Right atrium auricular region (tissue), 2 donors: Measurements from ENCODE around the gene CTSL. TPM values are rescaled to one million over a fixed set of nuclear protein-coding genes. Genes with fewer than 3 reads are reported as not detected.

Experiments used
- DNase-seq: peaks from one replicate; pipeline ENCODE4 v3.0.0-alpha.2; 2019; ENCODE audit warnings: low spot score
- H3K27ac ChIP-seq, 2 donors: fragments of 200-600 bp; sonication (generic); 1 replicate in 1 of 2; 2 replicates in 1 of 2; pipeline ENCODE4 v1.5.1; 2016 to 2019
- H3K27me3 ChIP-seq, 2 donors: fragments of 200-600 bp; sonication (generic); one replicate each; pipeline versions ENCODE4 v1.5.1 to v1.6.0; 2017 to 2019
- H3K36me3 ChIP-seq: fragments of 200-600 bp; sonication (generic); one replicate; pipeline ENCODE4 v1.5.1; 2016
- H3K4me1 ChIP-seq, 2 donors: fragments of 200-600 bp; sonication (generic); one replicate each; pipeline versions ENCODE4 v1.5.1 to v1.6.0; 2017 to 2019
- H3K4me3 ChIP-seq, 2 donors: fragments of 200-600 bp; sonication (generic); 1 replicate in 1 of 2; 2 replicates in 1 of 2; pipeline ENCODE4 v1.5.1; 2017 to 2019; ENCODE audit warnings: mild to moderate bottlenecking in 1 of 2, moderate library complexity in 1 of 2
- H3K9me3 ChIP-seq, 2 donors: fragments of 200-600 bp; sonication (generic); one replicate each; pipeline ENCODE4 v1.5.1; 2019
- total RNA-seq, 2 donors: library from RNA; depleted of rRNA; stranded (reverse); fragments of >200 nt; gene quantifications; one replicate each; pipeline ENCODE4 v1.1.0, GENCODE V29; 2016
- TF ChIP-seq, protein P1 (sequence below), 2 donors: fragments of 200-600 bp; sonication (generic); IDR thresholded peaks; one replicate each; pipeline ENCODE4 v1.5.1; 2019; ENCODE audit warnings: antibody characterized with exemption in 2 of 2

The CTSL gene
- total RNA-seq: 100 to 1,000 TPM; 122 to 169 TPM

DNA sequence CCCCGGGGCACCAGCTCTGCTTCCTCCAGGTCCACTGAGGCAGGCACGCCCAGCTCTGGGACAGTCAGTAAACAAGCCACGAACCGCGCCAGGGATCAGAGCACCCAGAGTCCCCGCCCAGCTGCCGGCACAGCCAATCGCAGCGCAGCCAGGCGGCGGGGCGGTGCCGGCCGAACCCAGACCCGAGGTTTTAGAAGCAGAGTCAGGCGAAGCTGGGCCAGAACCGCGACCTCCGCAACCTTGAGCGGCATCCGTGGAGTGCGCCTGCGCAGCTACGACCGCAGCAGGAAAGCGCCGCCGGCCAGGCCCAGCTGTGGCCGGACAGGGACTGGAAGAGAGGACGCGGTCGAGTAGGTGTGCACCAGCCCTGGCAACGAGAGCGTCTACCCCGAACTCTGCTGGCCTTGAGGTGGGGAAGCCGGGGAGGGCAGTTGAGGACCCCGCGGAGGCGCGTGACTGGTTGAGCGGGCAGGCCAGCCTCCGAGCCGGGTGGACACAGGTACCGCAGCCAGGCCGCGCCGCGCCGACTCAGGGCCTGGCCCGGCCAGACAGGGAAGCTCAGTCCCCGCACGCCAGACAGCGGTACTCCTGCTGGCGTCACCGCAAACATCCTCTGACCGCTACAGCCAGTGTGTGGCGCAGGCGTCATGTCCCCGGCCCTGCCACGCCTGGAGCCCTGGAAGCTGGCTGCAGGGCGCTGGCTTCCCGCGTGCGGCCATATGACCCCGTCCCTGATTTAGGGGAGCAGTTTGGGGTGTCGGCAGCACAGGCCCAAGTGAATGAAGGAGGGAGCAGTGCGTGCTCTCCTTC lies at the start of gene CTSL:
CTSL (plus strand) TSS at position 220 of the 810 bp plus-strand sequence. CDS start 1,485 bp downstream, outside the sequence.
- TF ChIP-seq, protein P1, sequence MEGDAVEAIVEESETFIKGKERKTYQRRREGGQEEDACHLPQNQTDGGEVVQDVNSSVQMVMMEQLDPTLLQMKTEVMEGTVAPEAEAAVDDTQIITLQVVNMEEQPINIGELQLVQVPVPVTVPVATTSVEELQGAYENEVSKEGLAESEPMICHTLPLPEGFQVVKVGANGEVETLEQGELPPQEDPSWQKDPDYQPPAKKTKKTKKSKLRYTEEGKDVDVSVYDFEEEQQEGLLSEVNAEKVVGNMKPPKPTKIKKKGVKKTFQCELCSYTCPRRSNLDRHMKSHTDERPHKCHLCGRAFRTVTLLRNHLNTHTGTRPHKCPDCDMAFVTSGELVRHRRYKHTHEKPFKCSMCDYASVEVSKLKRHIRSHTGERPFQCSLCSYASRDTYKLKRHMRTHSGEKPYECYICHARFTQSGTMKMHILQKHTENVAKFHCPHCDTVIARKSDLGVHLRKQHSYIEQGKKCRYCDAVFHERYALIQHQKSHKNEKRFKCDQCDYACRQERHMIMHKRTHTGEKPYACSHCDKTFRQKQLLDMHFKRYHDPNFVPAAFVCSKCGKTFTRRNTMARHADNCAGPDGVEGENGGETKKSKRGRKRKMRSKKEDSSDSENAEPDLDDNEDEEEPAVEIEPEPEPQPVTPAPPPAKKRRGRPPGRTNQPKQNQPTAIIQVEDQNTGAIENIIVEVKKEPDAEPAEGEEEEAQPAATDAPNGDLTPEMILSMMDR (IDR thresholded peaks at IDR 0.05): peak in 1 of 2 donors; percentile 44
- peaks cover 38% of the 10 kb centered on the region for H3K36me3 ChIP-seq
- H3K4me1 ChIP-seq: peaks cover 0 to 42% of the 10 kb centered on the region in 2 donors
- H3K27ac ChIP-seq: peak within 1 kb of the TSS; percentile 91 to 96
- H3K9me3 ChIP-seq: no peaks in the 10 kb centered on the region
- peak within 1 kb of the TSS; percentile 63 to 71 for H3K4me3 ChIP-seq
- H3K27me3 ChIP-seq: no peaks in the 10 kb centered on the region
- DNase-seq: peak; percentile 98

DNA sequence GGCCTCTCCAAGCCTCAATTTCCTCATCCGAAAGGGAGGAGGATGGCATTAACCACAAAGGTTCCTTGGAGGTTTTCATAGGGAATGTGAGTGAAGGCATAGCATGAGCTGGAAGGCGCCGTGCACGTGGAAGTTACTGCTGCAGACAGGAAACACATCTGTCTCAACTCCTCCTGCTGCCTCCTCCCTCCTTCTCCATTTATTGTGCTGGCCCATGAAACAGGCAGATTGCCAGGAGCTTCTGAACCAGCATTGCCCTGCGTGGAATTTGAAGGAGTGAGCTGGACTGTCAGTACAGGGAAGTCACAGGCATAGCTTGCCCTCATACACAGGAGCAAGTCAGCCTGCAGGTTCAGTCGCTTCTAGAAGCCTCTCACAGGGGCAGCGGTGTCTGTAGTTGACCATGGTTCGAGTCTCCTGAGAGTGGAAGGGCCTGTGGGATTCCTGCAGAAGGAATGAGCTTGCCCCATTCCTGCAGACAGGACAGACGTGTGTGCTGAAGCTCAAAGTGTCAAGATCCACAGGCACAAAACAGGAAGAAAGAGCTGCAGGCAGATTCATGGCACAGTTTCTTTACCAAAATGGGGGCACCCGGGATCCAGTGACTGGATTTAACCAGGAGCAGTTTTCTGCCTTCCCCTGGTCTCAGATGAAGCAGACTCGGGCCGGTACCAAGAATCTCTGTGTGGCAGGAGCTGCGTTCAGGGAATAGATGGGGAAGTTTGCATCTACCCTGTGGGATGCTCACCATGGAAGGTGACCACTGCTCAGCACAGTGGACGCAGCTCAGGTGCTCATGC lies 48.7 kb upstream of the CTSL start:
- TF ChIP-seq, protein P1 (IDR thresholded peaks at IDR 0.05): no peak
- H3K27ac ChIP-seq: no peak overlapping the region

DNA sequence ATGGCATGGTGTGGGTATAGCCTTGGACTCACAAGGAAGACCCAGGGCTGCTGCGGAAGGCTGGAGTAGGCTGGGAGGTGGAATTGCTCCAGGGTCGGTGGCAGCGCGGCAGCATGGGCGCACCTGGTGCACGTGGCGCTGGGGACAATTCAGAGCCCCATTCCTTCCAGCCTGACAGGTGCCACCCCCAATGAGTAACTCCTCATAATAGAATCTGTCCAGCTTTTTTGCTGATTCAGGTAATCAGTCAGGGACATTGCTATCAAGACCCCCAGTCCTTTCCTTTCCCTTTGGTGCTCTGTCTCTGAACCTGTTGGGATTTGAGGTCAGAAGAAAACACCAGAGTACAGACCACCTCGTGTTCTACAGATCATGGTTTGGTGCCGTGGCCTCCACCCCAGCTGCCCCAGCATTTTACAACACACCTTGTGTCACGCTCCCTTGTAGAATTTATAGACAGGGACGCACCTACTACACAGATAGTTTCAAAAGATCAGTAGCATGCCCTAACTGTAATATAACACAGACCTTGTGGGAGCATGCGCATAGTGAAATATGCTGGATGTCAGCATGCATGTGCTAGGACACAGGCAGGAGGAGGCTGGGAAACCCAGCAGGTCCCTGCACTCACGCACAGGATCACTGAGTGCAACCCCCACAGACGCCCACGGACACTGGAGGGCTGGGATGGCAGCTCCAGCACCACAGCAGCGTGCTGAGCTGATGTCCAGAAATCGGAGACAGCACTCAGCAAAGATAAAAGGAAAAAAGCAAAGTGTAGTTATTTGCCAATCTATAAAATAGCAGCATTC lies 47.9 kb upstream of the CTSL start:
- Histone ChIP-seq H3K4me1 (peaks cover 0 to 12% of the 10 kb centered on the region in 2 donors), H3K9me3 (no peaks in the 10 kb centered on the region), H3K4me3 (no peak overlapping the region), H3K27me3 (no peaks in the 10 kb centered on the region), H3K36me3 (no peaks in the 10 kb centered on the region), H3K27ac (no peak overlapping the region)
- TF ChIP-seq, protein P1 (IDR thresholded peaks at IDR 0.05): no peak
- peak; percentile 38 for DNase-seq

More for the DNA sequence above, 48.7 kb upstream of the CTSL start:
- peak; percentile 59 for DNase-seq
- Histone ChIP-seq H3K4me3 (no peak overlapping the region), H3K9me3 (no peaks in the 10 kb centered on the region), H3K4me1 (peaks cover 0 to 12% of the 10 kb centered on the region in 2 donors), H3K27me3 (no peaks in the 10 kb centered on the region), H3K36me3 (no peaks in the 10 kb centered on the region)

DNA sequence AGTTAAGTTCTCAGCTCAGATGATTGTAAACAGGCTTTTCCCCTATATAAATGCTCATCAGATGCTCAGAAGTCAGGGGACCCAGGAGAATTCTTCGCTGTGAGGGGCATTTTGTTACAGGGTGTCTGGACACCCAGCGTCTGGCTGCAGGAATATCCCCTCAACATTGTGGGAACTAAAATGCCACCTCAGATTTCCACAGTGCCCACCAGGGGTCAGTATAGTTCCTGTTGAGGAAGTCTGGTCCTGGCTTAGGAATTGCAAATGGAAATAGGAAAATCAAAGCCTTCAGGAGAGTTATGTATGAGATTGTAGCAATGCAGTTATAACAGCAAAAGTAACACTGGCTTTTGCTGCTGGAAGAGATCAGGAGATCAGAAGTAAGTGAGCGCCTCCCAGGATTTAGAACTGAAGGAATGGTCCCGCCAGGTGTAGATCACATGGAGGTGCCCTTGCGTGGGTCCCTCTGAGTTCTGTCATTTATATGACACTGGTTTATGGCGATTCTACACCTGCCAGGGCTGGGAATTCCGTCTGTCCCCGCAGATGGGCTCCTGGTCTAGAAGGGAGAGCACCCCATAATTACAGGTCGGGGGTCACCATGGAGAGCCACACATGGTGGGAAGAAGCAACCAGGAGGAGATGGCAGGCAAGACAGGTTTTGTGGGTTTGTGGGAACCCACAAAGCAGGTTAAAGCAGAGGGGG lies 47.1 kb upstream of the CTSL start:
- DNase-seq: peak; percentile 74
- TF ChIP-seq, protein P1 (IDR thresholded peaks at IDR 0.05): peak; percentile 83 to 85
- H3K36me3 ChIP-seq: no peaks in the 10 kb centered on the region

More for the DNA sequence above, 47.1 kb upstream of the CTSL start:
- Histone ChIP-seq H3K4me1 (peaks cover 0 to 12% of the 10 kb centered on the region in 2 donors), H3K9me3 (no peaks in the 10 kb centered on the region), H3K4me3 (no peak overlapping the region), H3K27me3 (no peaks in the 10 kb centered on the region), H3K27ac (no peak overlapping the region)
